Left colon (tissue), 2 donors: ENCODE results near the gene TNNI3K. TPM values are rescaled to one million over a fixed set of nuclear protein-coding genes. Genes with fewer than 3 reads are reported as not detected.

Experiments used
- ATAC-seq: fragments of 200-7000 bp; cut with Tn5 transposase; one replicate; pipeline ENCODE4 v1.9.1; 2020; ENCODE audit warnings: mild to moderate bottlenecking, moderate library complexity
- DNase-seq, 2 donors: peaks; one replicate each; pipeline ENCODE4 v3.0.0-alpha.2; 2020
- intact Hi-C, 2 donors: fragments of 100-400 bp; cut with DNase I in 1 of 2; cut with micrococcal nuclease in 1 of 2; formaldehyde crosslinking; loops; one replicate each; pipeline versions ENCODE4 v1.11.2 to v1.14.0; 2022; cut with DNase I, micrococcal nuclease
- total RNA-seq, 2 donors: library from RNA; stranded (reverse); fragmentation: NEBNext Ultra II Directional; extraction: Animal tissue kit (Norgen Biotek cat#: 25700); gene quantifications; one replicate each; pipeline ENCODE4 v1.2.1, GENCODE V29; 2021
- donor health status: DM: no; HTN: no; CAD: no.
- donor health status: DM: yes; HTN: yes; CAD: no.

Gene TNNI3K
- total RNA-seq, 2 donors from 2014 or later: 1.0 TPM; not detected in 1

DNA sequence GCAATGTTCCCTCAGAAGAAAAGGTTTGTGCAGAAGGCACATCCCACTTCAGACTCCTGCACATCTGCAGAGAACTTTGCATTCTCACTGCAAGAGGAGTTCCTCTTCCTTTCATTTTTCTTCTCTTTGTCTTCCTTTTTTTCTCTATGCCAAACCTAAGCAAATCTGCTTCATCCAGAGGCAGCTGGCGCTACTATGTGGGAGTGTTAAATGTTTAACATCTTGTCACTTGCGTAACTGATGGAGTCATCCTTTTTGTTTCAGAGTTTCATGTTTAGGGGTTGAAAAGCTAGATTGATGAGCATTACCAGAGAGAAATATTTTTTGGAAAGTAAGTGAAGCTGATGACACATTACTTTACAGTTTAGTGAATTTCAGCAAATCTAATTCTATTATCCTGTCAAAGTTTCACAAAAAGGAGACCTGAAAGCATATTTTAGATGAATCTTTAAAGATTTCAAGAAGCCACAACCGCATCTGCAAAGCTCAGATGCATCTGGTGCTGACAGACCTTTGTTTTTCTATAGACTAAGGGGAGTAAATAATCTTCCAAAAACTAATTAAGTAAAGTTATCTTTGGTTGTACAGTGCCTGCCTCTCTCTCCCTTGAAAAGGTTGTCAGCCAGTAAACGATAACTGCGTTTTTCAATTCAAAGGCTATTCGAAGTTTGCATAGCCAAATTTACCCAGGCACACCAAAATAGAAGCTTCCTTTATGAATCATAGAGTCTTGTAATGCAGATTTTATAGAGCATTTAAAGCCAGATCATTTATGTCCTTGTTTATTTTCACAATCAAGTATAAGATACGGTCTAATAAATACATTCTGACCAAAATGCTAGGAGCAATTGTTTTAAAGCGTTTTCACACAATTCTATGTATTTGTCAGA lies 278.5 kb downstream of the TNNI3K start:
- intact Hi-C loops: no loop called here
- ATAC-seq (no peak), DNase-seq (no peak)

DNA sequence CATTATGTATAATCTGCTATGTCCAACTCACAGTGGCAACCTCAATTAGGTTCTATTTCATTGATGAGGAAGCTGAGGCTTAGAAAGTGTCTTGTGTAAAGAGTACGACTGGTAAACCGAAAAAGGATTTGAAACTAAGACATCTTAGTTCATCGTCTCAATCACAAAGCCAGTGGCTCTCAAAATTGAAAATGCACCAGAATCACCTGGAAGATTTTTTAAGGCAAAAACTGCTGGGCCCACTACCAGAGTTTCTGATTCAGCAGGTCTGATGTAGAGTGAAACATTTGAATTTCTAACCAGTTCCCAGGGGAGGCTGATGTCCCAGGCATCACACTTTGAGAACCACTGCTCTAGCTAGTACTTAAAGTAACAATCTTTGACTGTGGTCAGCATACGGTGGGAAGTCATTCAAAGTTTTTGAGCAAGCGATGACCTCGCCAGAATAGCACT lies 282.4 kb downstream of the TNNI3K start:
- ATAC-seq (no peak), DNase-seq (no peak)
- intact Hi-C loops: no loop called here

DNA sequence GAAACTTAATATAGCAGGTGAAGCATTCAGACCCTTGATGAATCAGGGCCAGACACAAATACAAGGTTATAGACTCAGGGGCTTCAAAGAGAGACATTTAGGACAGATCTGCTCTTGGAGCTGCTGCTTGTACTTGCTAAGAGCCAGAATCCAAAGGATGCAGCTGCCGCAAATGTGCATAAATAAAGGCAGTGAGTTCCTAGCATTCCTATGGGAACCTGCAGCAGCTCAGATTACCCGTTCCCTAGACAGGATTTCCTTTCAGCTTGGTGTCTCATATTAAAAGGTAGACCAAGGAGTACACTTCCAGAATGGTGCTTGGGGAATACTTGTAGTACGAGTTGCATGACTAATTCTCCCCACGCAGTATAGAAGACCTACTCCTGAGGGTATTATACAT lies 287.0 kb downstream of the TNNI3K start:
- ATAC-seq (no peak), DNase-seq (no peak)
- intact Hi-C loops: no loop called here

DNA sequence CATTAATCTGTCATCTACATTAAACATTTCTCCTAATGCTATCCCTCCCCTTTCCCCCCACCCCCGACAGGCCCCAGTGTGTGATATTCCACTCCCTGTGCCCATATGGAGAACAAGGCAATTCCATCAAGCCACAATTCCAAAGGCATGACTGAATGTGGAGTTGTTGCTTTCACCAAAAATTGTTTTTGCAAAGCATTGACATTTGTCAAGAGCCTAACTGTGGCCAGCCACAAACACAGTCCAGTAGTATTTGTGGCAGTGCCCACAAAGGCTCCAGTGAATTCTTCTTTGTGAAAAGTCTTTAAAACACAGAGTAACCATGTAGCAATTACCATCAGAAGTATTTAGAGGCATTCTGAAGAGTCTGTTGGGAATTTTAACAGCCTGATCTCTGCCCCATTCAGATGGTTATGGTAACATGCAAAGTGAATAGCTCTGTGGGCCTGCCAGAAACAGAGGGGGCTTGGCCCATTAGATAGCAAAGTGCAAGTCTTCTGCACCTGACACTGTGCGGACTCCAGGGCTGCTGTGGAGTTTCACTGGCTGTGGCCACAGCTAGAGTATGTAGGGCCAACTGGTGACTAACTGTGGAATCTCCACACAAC lies 288.8 kb downstream of the TNNI3K start:
- DNase-seq: no peak
- no peak for ATAC-seq

DNA sequence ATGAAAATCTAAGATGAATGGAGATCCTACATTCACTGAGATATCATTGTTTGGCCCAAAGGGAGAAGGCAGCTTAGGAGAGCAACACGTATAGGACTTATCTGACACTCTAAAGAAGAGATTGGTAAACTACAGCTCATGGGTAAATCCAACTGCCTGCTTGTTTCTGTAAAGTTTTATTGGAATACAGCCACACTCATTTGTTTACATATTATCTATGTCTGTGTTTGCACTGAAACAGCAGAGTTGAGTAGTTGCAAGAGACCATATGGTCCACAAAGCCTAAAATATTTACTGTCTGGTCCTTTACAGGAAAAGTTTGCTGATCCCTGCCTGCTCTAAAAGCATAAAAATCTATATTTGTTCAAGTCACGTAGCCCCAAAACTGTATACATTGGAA lies 291.5 kb downstream of the TNNI3K start:
- DNase-seq (no peak), ATAC-seq (peak; percentile 32)
- intact Hi-C loops: no loop called here

More for the DNA sequence above, 288.8 kb downstream of the TNNI3K start:
- intact Hi-C loops: no loop called here

DNA sequence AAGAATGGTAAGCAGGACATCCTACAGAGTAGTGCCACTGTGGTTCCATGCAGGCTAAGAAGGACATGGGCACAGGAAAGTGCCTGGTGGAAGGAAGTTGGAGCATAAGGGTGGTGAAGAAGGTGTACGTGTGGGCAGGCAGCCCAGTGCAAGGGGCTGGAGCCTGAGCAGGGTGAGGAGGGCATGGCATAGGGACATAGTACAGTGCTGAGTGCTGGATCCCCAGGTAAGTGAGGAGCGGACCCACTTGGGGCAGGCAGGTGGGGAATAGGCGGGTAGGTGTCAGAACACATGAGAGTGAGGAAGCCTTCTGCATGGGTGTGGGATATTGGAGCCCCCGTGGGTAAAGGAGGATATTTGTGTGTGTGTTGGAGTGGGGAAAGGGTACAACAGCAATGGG lies 292.9 kb downstream of the TNNI3K start:
- ATAC-seq (no peak), DNase-seq (no peak)
- intact Hi-C loops: no loop called here

DNA sequence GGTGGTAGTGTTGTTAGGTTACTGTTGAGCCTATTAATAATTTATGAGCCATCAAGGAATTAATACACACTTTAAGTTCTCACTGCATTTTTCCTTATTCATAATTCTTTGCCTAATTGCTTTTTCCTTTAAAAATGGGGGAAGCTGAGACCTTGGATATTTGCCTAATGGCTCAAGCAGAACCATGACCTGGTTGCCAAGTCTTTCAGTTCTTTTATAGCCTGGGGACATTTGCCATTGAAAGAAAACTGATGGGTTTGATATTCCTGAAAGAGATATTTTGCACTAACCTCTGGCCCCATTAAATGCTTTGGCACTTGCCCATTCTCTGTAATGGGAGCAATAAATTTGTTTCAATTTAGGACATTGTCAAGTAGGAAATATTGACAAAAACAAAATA lies 295.7 kb downstream of the TNNI3K start:
- no peak for ATAC-seq
- DNase-seq: no peak
- intact Hi-C loops: no loop called here

DNA sequence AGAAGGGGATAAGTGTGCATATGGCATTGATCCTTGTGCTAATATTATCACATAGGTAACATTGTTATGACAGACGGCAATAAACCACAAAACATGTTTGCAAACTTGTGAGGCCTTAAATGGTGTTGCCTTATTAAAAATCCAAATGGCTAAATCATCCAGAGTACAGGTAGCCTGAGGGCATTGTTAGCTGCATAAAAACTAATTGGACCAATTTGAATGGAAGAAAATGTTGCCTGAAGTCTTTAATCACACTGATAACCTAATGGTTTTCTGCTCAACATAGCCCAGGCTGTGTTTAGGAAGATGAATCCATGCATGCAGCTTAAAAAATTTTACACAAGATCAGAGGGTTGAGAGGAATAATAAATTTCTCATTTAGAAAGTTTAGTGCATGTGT lies 296.6 kb downstream of the TNNI3K start:
- intact Hi-C loops: no loop called here
- no peak for ATAC-seq

DNA sequence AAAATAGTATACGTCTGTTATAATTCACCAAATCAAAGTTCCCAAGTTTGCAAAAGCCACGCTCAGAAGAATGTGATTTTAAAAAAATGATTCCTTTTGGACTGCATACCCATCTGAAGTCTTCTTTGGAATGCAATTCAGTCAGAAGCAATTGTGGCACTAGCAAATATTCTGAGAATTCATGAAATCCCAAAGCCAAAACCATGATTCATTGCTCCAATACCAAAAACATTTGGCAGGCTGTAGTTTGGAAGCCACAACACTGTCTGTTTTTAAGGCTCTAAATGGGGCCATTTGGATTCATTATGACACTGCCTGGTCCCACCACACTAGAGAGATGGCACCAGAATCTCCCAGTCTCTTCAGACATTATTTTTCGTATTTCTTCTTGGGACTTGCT lies 299.1 kb downstream of the TNNI3K start:
- intact Hi-C loops: no loop called here
- ATAC-seq: no peak
- no peak for DNase-seq

More for the DNA sequence above, 296.6 kb downstream of the TNNI3K start:
- DNase-seq: no peak

DNA sequence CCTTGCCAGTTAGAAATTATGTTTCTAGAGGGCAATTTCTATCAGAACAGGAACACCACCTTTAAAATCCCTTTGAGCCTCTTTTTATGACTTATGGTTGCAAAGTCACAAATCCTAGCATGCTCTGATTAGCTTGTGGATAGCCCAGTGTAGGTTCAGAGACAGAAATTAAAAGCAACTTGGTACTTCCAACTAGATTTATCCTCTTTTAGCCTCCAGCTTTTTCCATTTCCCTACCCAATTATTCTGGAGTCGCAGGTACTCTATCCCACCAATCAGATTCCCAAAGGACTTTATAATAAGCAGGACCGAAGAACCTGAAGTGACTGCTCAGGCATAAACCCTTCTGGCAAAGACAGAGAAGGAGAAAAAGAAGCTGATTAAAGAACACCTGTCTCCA lies 310.6 kb downstream of the TNNI3K start:
- DNase-seq (no peak), ATAC-seq (no peak)
- intact Hi-C loops: no loop called here

DNA sequence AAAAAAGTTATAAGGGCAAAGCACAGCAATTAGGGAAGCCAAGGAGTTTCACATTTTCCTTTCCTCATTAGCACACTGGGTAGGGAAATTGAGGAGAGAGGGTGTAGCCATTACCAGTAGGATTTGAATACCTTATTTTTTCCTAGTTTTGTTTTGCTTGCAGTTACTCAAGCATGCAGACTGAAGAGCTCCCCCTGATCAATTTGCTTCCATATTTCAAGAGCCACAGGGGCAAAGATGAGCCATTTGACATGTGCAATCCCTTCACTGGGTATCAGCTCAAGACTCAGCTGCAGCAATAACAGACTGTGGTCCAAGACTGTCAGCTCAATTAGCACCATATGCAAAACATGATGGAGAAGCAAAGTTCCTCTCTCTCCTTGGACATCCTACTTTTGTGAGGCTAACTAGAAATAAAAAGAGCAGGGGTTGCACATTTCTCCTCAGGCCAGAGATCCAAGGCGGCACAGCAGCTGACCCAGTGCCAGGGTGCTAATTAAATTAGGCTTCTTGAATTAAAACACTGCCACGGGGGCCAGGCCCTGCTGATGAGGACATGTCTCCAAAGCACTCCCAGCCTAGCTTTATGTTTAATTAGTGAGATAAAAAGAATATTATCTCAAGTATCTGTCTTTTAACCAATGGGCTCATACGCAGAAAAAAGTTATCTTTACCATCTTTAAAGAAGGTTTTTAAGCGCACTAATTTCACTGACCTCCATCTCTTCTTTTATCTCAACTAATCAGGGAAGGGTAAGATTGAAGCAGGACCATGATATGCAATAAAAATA lies 314.0 kb downstream of the TNNI3K start:
- intact Hi-C loops: no loop called here
- DNase-seq: no peak
- no peak for ATAC-seq

DNA sequence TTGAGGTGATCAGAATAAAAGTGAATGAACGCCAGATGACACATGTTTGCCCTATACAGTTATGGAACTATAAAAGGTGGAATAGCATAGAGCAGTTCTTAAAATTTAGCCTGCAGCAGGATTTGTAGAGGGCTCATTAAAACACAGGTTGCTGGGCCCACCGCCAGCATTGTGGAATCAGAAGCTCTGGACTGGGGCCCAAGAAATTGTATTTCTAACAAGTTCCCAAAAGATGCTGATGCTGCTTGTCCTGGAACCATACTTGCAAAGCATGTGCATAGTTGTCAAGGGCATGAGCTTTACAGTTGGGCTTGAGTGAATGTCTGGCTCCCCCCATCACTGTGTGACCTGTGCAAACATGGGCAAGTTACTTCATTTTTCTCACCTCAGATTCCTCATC lies 314.7 kb downstream of the TNNI3K start:
- intact Hi-C loops: no loop called here
- ATAC-seq: no peak

DNA sequence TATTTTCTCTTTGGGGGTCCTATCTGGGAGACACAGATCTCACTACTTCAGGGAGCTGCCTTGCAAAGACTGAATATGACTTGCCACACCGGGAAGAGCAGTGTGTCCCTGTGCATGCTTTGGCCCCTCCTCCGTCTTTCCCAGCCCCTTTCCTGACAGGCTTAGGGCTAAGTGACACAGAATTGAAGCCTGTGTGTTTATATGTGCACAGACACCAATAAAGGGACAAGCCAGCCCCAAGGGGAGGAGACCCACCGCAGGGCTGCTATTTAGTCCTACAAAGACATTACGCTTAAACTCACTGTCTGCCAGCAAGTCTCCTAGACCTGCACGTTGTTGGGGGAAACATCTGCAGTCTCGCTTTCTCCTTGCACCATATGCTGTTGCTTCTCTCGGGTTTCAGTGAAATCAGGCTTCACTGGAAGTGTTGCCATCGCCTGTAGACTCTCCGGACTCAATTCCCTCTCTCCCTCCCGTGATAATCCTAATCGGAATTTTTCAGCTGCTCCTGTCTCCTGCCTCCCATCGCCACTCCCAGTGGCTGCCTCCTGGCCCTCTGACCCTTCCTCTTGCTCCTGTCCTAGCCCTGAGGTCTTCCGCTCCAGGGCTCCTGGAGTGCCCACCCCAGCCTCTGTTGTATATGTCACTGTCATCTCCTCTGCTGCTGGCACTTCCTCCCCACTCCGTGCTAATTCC lies 335.8 kb downstream of the TNNI3K start:
- intact Hi-C loops: no loop called here
- ATAC-seq: no peak
- no peak for DNase-seq

More for the DNA sequence above, 314.7 kb downstream of the TNNI3K start:
- DNase-seq: no peak

DNA sequence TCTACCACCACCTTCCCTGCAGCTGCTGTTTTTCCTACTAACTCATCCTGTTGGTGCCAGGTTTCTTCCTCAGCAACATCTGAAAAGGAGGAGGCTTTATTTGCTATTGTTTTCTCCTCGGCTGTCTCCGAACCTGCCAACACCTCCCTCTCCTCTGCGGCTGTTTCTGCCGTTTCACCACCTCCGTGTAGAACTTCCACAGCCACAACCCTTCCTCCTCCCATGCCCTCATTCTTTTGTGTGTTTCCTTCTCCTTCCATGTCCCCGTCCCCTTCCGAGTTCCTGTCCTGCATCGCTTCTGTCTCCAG lies 336.3 kb downstream of the TNNI3K start:
- ATAC-seq: no peak
- DNase-seq: no peak
- intact Hi-C loops: no loop called here

DNA sequence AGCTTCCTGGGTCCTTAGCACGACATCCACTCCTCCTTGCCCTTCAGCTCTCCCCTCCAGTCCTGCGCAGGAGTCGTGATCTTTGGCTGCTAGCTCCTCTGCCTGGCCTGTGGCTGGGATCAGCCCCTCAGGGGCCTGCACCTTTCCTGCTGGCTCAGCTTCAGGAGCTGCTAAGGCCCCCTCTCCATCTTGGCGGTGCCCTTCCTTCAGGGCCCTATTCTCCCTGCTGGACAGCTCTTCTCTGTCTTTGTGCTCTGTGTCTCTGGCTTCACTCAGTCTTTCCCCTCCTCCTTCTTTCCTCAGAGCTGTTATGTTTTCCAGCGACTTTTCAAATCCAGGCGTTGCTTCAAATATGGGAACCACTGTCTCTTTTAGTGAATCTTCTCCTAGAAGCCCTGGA lies 336.7 kb downstream of the TNNI3K start:
- ATAC-seq (no peak), DNase-seq (no peak)
- intact Hi-C loops: no loop called here

DNA sequence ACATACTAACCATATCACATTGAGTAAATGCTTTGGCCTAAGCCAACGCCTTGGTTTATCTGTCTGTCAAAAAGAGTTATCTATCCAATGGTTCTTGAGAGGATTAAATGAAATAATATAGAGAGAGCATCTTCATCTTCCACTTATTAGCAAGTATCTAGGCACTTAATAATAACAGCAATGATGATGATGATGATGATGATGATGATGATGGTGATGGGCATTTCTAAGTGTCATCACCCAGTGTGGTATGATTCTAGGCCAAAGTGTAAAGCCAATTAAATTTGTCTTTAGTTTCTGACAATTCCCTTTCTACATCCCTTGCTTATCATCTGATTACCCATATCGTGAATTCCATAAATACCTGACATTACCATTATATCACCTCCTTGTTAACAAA lies 342.9 kb downstream of the TNNI3K start:
- ATAC-seq (no peak), DNase-seq (no peak)
- intact Hi-C loops: no loop called here

DNA sequence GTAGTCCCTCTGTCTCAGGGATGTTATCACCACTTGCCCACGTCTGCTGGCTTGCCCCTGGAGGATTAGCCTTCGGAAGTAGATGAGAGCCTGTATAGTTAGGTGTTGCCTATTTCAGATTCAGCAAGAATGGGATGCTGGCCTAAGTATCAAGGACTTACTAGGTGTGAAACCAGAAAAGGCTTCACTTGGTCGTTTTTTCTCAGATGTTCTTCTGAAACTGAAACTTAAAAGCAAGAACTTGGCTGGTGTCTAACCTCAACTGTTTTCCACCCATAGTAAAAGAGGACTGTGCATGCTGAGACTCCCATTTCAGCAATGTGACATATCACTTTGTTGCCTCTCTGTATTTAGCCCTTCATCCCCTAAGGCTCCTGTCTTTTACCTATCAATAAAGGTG lies 344.2 kb downstream of the TNNI3K start:
- intact Hi-C loops: no loop called here
- ATAC-seq: no peak

DNA sequence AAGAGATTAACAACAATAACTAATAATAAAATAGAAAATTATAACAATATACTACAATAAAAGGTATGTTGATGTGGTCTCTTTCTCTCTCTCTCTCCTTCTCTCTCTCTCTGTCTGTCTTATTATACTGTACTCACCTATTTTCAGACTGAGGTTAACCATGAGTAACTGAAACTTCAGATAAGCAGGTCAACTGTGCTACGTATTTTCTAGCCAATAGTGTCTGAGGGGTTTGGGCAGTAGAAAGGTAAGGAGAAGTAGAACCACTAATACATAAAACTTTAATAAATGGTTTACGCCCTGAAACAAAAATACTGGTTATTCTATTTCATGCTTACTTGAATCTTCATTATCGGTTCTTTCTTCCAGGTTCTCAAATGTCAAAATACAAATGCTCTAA lies 348.2 kb downstream of the TNNI3K start:
- intact Hi-C loops: no loop called here

More for the DNA sequence above, 344.2 kb downstream of the TNNI3K start:
- DNase-seq: no peak

DNA sequence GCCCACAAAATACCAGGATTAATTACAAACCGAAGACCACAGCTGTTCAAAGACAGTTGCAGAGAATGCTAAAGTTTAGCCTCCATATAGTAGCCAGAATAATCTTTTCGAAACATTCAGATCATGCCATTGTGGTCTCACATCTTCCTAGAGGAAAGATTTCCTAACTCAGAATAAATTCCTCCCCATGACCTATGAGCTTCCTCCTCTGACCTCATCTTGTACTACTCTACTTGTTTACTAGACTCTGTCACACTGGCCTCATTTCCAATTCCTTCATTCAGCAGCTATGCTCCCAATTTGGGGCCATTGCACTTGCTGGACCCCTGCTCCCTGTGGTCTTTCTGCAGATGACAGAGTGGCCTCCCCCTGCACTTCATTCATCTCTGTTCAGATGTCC lies 349.0 kb downstream of the TNNI3K start:
- intact Hi-C loops: no loop called here
- DNase-seq (no peak), ATAC-seq (no peak)

More for the DNA sequence above, 348.2 kb downstream of the TNNI3K start:
- DNase-seq: no peak
- no peak for ATAC-seq
